ENCODE measurements around the gene PHAF1. TPM values are rescaled to one million over a fixed set of nuclear protein-coding genes. Genes with fewer than 3 reads are reported as not detected.

PHAF1 gene
- total and polyA plus RNA-seq, 9 of the 15 experiments (the other 6 are each of a cell fraction or from before 2014, with no cell fraction given), result 5.1 to 25.4 (median 13.8) TPM

- TF ChIP-seq, protein P1, sequence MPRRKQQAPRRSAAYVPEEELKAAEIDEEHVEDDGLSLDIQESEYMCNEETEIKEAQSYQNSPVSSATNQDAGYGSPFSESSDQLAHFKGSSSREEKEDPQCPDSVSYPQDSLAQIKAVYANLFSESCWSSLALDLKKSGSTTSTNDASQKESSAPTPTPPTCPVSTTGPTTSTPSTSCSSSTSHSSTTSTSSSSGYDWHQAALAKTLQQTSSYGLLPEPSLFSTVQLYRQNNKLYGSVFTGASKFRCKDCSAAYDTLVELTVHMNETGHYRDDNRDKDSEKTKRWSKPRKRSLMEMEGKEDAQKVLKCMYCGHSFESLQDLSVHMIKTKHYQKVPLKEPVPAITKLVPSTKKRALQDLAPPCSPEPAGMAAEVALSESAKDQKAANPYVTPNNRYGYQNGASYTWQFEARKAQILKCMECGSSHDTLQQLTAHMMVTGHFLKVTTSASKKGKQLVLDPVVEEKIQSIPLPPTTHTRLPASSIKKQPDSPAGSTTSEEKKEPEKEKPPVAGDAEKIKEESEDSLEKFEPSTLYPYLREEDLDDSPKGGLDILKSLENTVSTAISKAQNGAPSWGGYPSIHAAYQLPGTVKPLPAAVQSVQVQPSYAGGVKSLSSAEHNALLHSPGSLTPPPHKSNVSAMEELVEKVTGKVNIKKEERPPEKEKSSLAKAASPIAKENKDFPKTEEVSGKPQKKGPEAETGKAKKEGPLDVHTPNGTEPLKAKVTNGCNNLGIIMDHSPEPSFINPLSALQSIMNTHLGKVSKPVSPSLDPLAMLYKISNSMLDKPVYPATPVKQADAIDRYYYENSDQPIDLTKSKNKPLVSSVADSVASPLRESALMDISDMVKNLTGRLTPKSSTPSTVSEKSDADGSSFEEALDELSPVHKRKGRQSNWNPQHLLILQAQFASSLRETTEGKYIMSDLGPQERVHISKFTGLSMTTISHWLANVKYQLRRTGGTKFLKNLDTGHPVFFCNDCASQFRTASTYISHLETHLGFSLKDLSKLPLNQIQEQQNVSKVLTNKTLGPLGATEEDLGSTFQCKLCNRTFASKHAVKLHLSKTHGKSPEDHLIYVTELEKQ (CRISPR knock-in tag; IDR thresholded peaks at IDR 0.05), result no peak
- peak; percentile 48; the same call in 1 of the 2 replicates for TF ChIP-seq ZNF764 (CRISPR knock-in tag; IDR thresholded peaks at IDR 0.05; ENCODE audit: low read depth)
- TF ChIP-seq SAFB2 (IDR thresholded peaks at IDR 0.05; ENCODE audit: borderline replicate concordance, low read depth, low read length, severe bottlenecking), result no peak
- TF ChIP-seq POLR2A (conservative IDR thresholded peaks at IDR 0.05), result no peak
- TF ChIP-seq, protein P2, sequence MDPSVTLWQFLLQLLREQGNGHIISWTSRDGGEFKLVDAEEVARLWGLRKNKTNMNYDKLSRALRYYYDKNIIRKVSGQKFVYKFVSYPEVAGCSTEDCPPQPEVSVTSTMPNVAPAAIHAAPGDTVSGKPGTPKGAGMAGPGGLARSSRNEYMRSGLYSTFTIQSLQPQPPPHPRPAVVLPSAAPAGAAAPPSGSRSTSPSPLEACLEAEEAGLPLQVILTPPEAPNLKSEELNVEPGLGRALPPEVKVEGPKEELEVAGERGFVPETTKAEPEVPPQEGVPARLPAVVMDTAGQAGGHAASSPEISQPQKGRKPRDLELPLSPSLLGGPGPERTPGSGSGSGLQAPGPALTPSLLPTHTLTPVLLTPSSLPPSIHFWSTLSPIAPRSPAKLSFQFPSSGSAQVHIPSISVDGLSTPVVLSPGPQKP (CRISPR knock-in tag; IDR thresholded peaks at IDR 0.05), result no peak
- no peak for TF ChIP-seq ZNF253 (CRISPR knock-in tag; conservative IDR thresholded peaks at IDR 0.05)
- no peak for TF ChIP-seq NFYB (IDR thresholded peaks at IDR 0.05; ENCODE audit: extremely low read depth, insufficient read length)
- peak; percentile 63 for TF ChIP-seq RBFOX2 (IDR thresholded peaks at IDR 0.05; ENCODE audit: low read depth, low read length)
- TF ChIP-seq RNF2 (IDR thresholded peaks at IDR 0.05), result peak; percentile 33; the same call in 1 of the 2 replicates
- no peak for TF ChIP-seq NR2C2 (CRISPR knock-in tag; IDR thresholded peaks at IDR 0.05)
- TF ChIP-seq NR2C2 (tag; IDR thresholded peaks at IDR 0.05), result peak; percentile 67; the same call in 1 of the 2 replicates
- no peak for TF ChIP-seq GTF2E2 (tag; IDR thresholded peaks at IDR 0.05)
- peak; percentile 21; the same call in 1 of the 2 replicates for TF ChIP-seq CXXC5 (CRISPR knock-in tag; IDR thresholded peaks at IDR 0.05)
- TF ChIP-seq SP2 (IDR thresholded peaks at IDR 0.05; ENCODE audit: extremely low read depth, low read depth, low read length, poor library complexity, severe bottlenecking), result no peak
- 0 out of 2 replicates have a peak, but pooled peaks have one; percentile 8 for TF ChIP-seq ETV5 (CRISPR knock-in tag; IDR thresholded peaks at IDR 0.05; ENCODE audit: low read depth)
- no peak for TF ChIP-seq PPARD (CRISPR knock-in tag; IDR thresholded peaks at IDR 0.05)
- no peak for TF ChIP-seq TAF15 (IDR thresholded peaks at IDR 0.05; ENCODE audit: low read depth, low read length)
- TF ChIP-seq ZNF445 (CRISPR knock-in tag; IDR thresholded peaks at IDR 0.05; ENCODE audit: low read depth), result no peak
- TF ChIP-seq HMGN3 (IDR thresholded peaks at IDR 0.05; ENCODE audit: borderline replicate concordance, extremely low read depth, insufficient read length, low read depth, low read length), result peak; percentile 77
- peak; percentile 68; the same call in 1 of the 2 replicates for TF ChIP-seq PHF8 (IDR thresholded peaks at IDR 0.05; ENCODE audit: borderline replicate concordance, low read length)
- no peak for TF ChIP-seq SRSF9 (IDR thresholded peaks at IDR 0.05; ENCODE audit: borderline replicate concordance, low read depth, low read length)
- no peak for TF ChIP-seq NELFE (IDR thresholded peaks at IDR 0.05; ENCODE audit: insufficient read depth, insufficient read length)
- TF ChIP-seq MAFK (IDR thresholded peaks at IDR 0.05; ENCODE audit: low read length), result peak; percentile 35; the same call in 1 of the 2 replicates
- TF ChIP-seq MTA3 (IDR thresholded peaks at IDR 0.05; ENCODE audit: borderline replicate concordance), result 0 out of 2 replicates have a peak, but pooled peaks have one; percentile 31
- TF ChIP-seq NCOR1 (IDR thresholded peaks at IDR 0.05), result peak; percentile 57
Observed at GRCh38 chr16:67170168-67170948, 60.6 kb downstream of the PHAF1 start, which contains the start of gene NOL3 (continued).

Data from K562 (cell line).